H1 (cell line): ENCODE data around the gene ZNF536. TPM values are rescaled to one million over a fixed set of nuclear protein-coding genes. Genes with fewer than 3 reads are reported as not detected.

ENCODE experiments used
- CTCF ChIA-PET: fragments of 300-600 bp; sonication (Branson Sonifier 250); formaldehyde crosslinking; loops from one replicate; lab custom pipeline; 2021; ENCODE audit not compliant: partially characterized antibody; lab: Charles Lee
- POLR2A ChIA-PET: fragments of 300-600 bp; sonication (Branson Sonifier 250); formaldehyde crosslinking; loops from one replicate; lab custom pipeline; 2021; ENCODE audit warnings: inconsistent platforms; ENCODE audit not compliant: partially characterized antibody; lab: Charles Lee
- DNase-seq, 2 experiments: peaks; one replicate each; pipeline versions ENCODE4 v3.0.0 to v3.0.0-alpha.2; 2010 to 2022; ENCODE audit warnings: low spot score in 2 of 2, low read depth in 1 of 2, mixed read lengths in 1 of 2
- FAIRE-seq: peaks from 2 replicates; lab custom pipeline; 2011; peaks lifted over from hg19 to GRCh38; lab: Jason Lieb, UNC
- H2AFZ ChIP-seq: 2 replicates; pipeline ENCODE4 v1.8.1; 2012; ENCODE audit warnings: low read length, inconsistent platforms
- H2AK5ac ChIP-seq: 2 replicates; pipeline ENCODE4 v1.6.1; 2013; ENCODE audit warnings: low read depth, low read length
- H2BK120ac ChIP-seq: replicated peaks from 2 replicates; pipeline ENCODE3; 2013; ENCODE audit warnings: low read depth, low read length, inconsistent platforms
- H2BK12ac ChIP-seq: 2 replicates; pipeline ENCODE4 v1.6.1; 2013; ENCODE audit warnings: low read depth, low read length
- H2BK15ac ChIP-seq: 2 replicates; pipeline ENCODE4 v1.6.1; 2013; ENCODE audit warnings: low read length
- H2BK20ac ChIP-seq: 2 replicates; pipeline ENCODE4 v1.6.1; 2013; ENCODE audit warnings: low read length
- H2BK5ac ChIP-seq: 2 replicates; pipeline ENCODE4 v1.6.1; 2013; ENCODE audit warnings: low read depth, low read length
- H3K14ac ChIP-seq: 2 replicates; pipeline ENCODE4 v1.6.1; 2013; ENCODE audit warnings: inconsistent platforms; ENCODE audit not compliant: insufficient read length
- H3K18ac ChIP-seq: 2 replicates; pipeline ENCODE4 v1.6.1; 2013; ENCODE audit warnings: low read length; ENCODE audit errors: extremely low read depth
- H3K23ac ChIP-seq: 2 replicates; pipeline ENCODE4 v1.6.1; 2013; ENCODE audit warnings: inconsistent platforms; ENCODE audit not compliant: insufficient read length
- H3K23me2 ChIP-seq: 2 replicates; pipeline ENCODE4 v1.6.1; 2013; ENCODE audit warnings: low read depth, low read length
- H3K27ac ChIP-seq: 2 replicates; pipeline ENCODE4 v1.6.1; 2011; ENCODE audit warnings: low read depth, low read length, inconsistent platforms
- H3K27me3 ChIP-seq, 4 experiments: replicated peaks in 1 of 4; 1 replicate in 1 of 4; 2 replicates in 3 of 4; pipeline versions ENCODE4 v1.6.1 to v1.8.1; 2011 to 2013; ENCODE audit warnings: low read length in 3 of 4, mild to moderate bottlenecking in 3 of 4, inconsistent platforms in 2 of 4, mixed read lengths in 2 of 4, moderate library complexity in 1 of 4; ENCODE audit not compliant: control insufficient read depth in 3 of 4, insufficient read depth in 3 of 4; ENCODE audit errors: extremely low read depth in 1 of 4
- H3K36me3 ChIP-seq, 4 experiments: 2 replicates each; pipeline versions ENCODE4 v1.6.1 to v1.8.1; 2011 to 2013; ENCODE audit warnings: mild to moderate bottlenecking in 4 of 4, low read length in 3 of 4, moderate library complexity in 2 of 4, control low read depth in 1 of 4, inconsistent platforms in 1 of 4; ENCODE audit not compliant: insufficient read depth in 4 of 4, control insufficient read depth in 2 of 4
- H3K4ac ChIP-seq: replicated peaks from 2 replicates; pipeline ENCODE3; 2013; ENCODE audit warnings: low read length, low read depth, mixed read lengths, inconsistent platforms; ENCODE audit not compliant: insufficient read length
- H3K4me1 ChIP-seq, 4 experiments: replicated peaks in 1 of 4; 1 replicate in 1 of 4; 2 replicates in 3 of 4; pipeline versions ENCODE4 v1.6.1 to v1.8.1; 2011 to 2013; ENCODE audit warnings: low read length in 3 of 4, inconsistent platforms in 2 of 4, mixed read lengths in 1 of 4; ENCODE audit not compliant: insufficient read depth in 4 of 4, control insufficient read depth in 3 of 4
- H3K4me2 ChIP-seq, 2 experiments: 2 replicates each; pipeline versions ENCODE4 v1.6.1 to v1.8.1; 2011 to 2013; ENCODE audit warnings: low read depth in 2 of 2, low read length in 2 of 2, control low read depth in 1 of 2, inconsistent platforms in 1 of 2, mild to moderate bottlenecking in 1 of 2; ENCODE audit not compliant: insufficient read depth in 1 of 2
- H3K4me3 ChIP-seq, 4 experiments: fragments of 200-600, 300-600 bp in 1 of 4; sonication (generic), shearing (Covaris generic), sonication (Bioruptor Twin) in 1 of 4; 2 replicates each; pipeline versions ENCODE4 v1.5.1 to v1.8.1; 2011 to 2016; ENCODE audit warnings: low read length in 4 of 4, low read depth in 3 of 4, control low read depth in 2 of 4, inconsistent platforms in 2 of 4, mild to moderate bottlenecking in 2 of 4, mixed read lengths in 1 of 4, moderate library complexity in 1 of 4; ENCODE audit not compliant: insufficient read depth in 2 of 4; ENCODE audit errors: extremely low read depth in 1 of 4
- H3K56ac ChIP-seq: replicated peaks from 2 replicates; pipeline ENCODE3; 2013; ENCODE audit warnings: low read depth, mild to moderate bottlenecking, mixed read lengths, low read length, inconsistent platforms; ENCODE audit not compliant: insufficient read length
- H3K79me1 ChIP-seq: 2 replicates; pipeline ENCODE4 v1.6.1; 2013; ENCODE audit warnings: low read depth, low read length, control low read depth
- H3K79me2 ChIP-seq, 2 experiments: 2 replicates each; pipeline versions ENCODE4 v1.6.1 to v1.8.1; 2012 to 2013; ENCODE audit warnings: low read length in 2 of 2, mild to moderate bottlenecking in 2 of 2, inconsistent platforms in 1 of 2; ENCODE audit not compliant: insufficient read depth in 2 of 2, control insufficient read depth in 1 of 2
- H3K9ac ChIP-seq, 4 experiments: replicated peaks in 1 of 4; 1 replicate in 1 of 4; 2 replicates in 3 of 4; pipeline versions ENCODE4 v1.6.1 to v1.8.1; 2011 to 2013; ENCODE audit warnings: low read depth in 3 of 4, low read length in 3 of 4, control low read depth in 2 of 4, mild to moderate bottlenecking in 2 of 4, moderate library complexity in 2 of 4, inconsistent platforms in 1 of 4; ENCODE audit errors: extremely low read depth in 1 of 4
- H3K9me3 ChIP-seq, 2 experiments: 2 replicates each; pipeline versions ENCODE4 v1.6.1 to v1.8.1; 2012 to 2013; ENCODE audit warnings: mild to moderate bottlenecking in 2 of 2, moderate library complexity in 2 of 2, control low read depth in 1 of 2, inconsistent platforms in 1 of 2, low read depth in 1 of 2, low read length in 1 of 2, mixed read lengths in 1 of 2; ENCODE audit not compliant: insufficient read depth in 2 of 2
- H4K20me1 ChIP-seq, 2 experiments: replicated peaks in 1 of 2; 2 replicates each; pipeline versions ENCODE3 to v1.8.1; 2011 to 2013; ENCODE audit warnings: inconsistent platforms in 2 of 2, low read length in 2 of 2, mild to moderate bottlenecking in 1 of 2; ENCODE audit not compliant: insufficient read depth in 2 of 2, control insufficient read depth in 1 of 2
- H4K5ac ChIP-seq: 2 replicates; pipeline ENCODE4 v1.6.1; 2013; ENCODE audit warnings: low read length, low read depth, mixed read lengths, inconsistent platforms; ENCODE audit not compliant: insufficient read length
- H4K8ac ChIP-seq: 2 replicates; pipeline ENCODE4 v1.8.0; 2013; ENCODE audit warnings: mild to moderate bottlenecking, moderate library complexity, low read length, inconsistent platforms; ENCODE audit not compliant: insufficient read depth; ENCODE audit errors: extremely low read depth
- H4K91ac ChIP-seq: replicated peaks from 2 replicates; pipeline ENCODE3; 2013; ENCODE audit warnings: low read length, mixed read lengths, inconsistent platforms; ENCODE audit not compliant: insufficient read length
- ASH2L ChIP-seq: fragments of 200-600, 300-600 bp; sonication (generic); IDR thresholded peaks from one replicate; pipeline ENCODE4 v1.7.1; 2017; ENCODE audit warnings: low read length
- BCL11A ChIP-seq, 2 experiments: IDR thresholded peaks; one replicate each; pipeline ENCODE4 v1.6.1; 2011; ENCODE audit warnings: low read depth in 2 of 2, low read length in 2 of 2, mild to moderate bottlenecking in 2 of 2
- CBX5 ChIP-seq: fragments of 300-800, 300-1000 bp; sonication (generic); IDR thresholded peaks from 2 replicates; pipeline ENCODE4 v1.7.1; 2016; ENCODE audit warnings: antibody characterized with exemption, low read length, low read depth
- SP2 ChIP-seq: IDR thresholded peaks from 2 replicates; pipeline ENCODE4 v1.6.1; 2012; ENCODE audit warnings: mild to moderate bottlenecking, low read length, inconsistent platforms
- TAF1 ChIP-seq: IDR thresholded peaks from 2 replicates; pipeline ENCODE4 v1.6.1; 2011; ENCODE audit warnings: mild to moderate bottlenecking, low read depth, low read length
- WGBS, 2 experiments: shearing (Covaris generic) in 1 of 2; methylation state at CpG; one replicate each; pipeline versions ENCODE4 v1.1.6 to v1.1.7; 2013 to 2015; ENCODE audit warnings: low lambda C conversion rate in 2 of 2, mixed read lengths in 2 of 2, inconsistent platforms in 1 of 2, low coverage in 1 of 2, missing lambda C conversion rate in 1 of 2; ENCODE audit not compliant: insufficient replicate concordance in 2 of 2, insufficient coverage in 1 of 2, insufficient read length in 1 of 2; ENCODE audit errors: extremely low coverage in 1 of 2, missing lambda C conversion rate in 1 of 2; 5-methylcytosine and 5-hydroxymethylcytosine counted together
- polyA plus RNA-seq, 7 experiments: library from polyadenylated mRNA; depleted of rRNA in 3 of 7; stranded (reverse) in 5 of 7; unstranded in 2 of 7; fragments of >200 nt in 5 of 7; fragments of 200-250 nt in 2 of 7; gene quantifications; 1 replicate in 5 of 7; 2 replicates in 1 of 7; 4 replicates in 1 of 7; pipeline versions ENCODE4 v1.2.1 to v1.2.3, GENCODE V29; 2011 to 2013; ENCODE audit warnings: missing spikeins in 2 of 7, mixed read lengths in 2 of 7
- total RNA-seq: library from RNA; stranded (reverse); fragmentation: NEBNext Ultra II Directional; extraction: Animal tissue kit (Norgen Biotek cat#: 25700); gene quantifications from 2 replicates; pipeline ENCODE4 v1.2.1, GENCODE V29; 2021

The ZNF536 gene
- total and polyA plus RNA-seq, 2 of the 8 experiments (the other 6 are each of a cell fraction or from before 2014, with no cell fraction given) = 0.09 to 0.11 TPM

GRCh38 chr19:30403203-30403985 is 31.2 kb downstream of the ZNF536 start:
- H2BK15ac ChIP-seq = no peak overlapping the region
- peak in 1 of 2 experiments; percentile 24 for DNase-seq
- no peak overlapping the region for H4K91ac ChIP-seq
- H2AK5ac ChIP-seq = peak overlapping the region; percentile 6; the same call in 1 of the 2 replicates
- no peak for FAIRE-seq
- no peaks in the 10 kb centered on the region for H3K27me3 ChIP-seq
- no peak overlapping the region for H2AFZ ChIP-seq
- H3K56ac ChIP-seq = no peak overlapping the region
- H2BK5ac ChIP-seq = no peak overlapping the region
- H3K79me2 ChIP-seq = no peaks in the 10 kb centered on the region
- H3K27ac ChIP-seq = no peak overlapping the region
- no peak overlapping the region for H2BK12ac ChIP-seq
- CTCF ChIA-PET = interaction anchor here (1.8 kb wide), 1 partner anchor 12 kb away, joined by 4 read pairs; no protein-coding TSS in a partner anchor
- H3K4ac ChIP-seq = no peak overlapping the region
- H2BK20ac ChIP-seq = no peak overlapping the region
- H3K79me1 ChIP-seq = no peaks in the 10 kb centered on the region; the same call in 1 of the 2 replicates
- H2BK120ac ChIP-seq = no peak overlapping the region
- H3K23ac ChIP-seq = no peak overlapping the region
- H3K4me3 ChIP-seq = no peak overlapping the region
- H3K23me2 ChIP-seq = no peaks in the 10 kb centered on the region; the same call in 1 of the 2 replicates
- POLR2A ChIA-PET = interaction anchor here (1.2 kb wide), 1 partner anchor 9 kb away, joined by 3 read pairs; no protein-coding TSS in a partner anchor
- no peak overlapping the region for H3K14ac ChIP-seq
- no peaks in the 10 kb centered on the region for H3K36me3 ChIP-seq
- H3K4me1 ChIP-seq = peaks cover 0 to 7% (median 2%) of the 10 kb centered on the region in 4 experiments; a peak in 4 of 7 replicates
- no peak overlapping the region for H4K8ac ChIP-seq
- H3K9me3 ChIP-seq = no peaks in the 10 kb centered on the region
- no peak overlapping the region for H3K4me2 ChIP-seq
- H3K9ac ChIP-seq = no peak overlapping the region
- 87% methylated on average over 12 of the region's 12 CpGs; no CpG with 5 or more reads in 1 of the 2 experiments for WGBS, 2 experiments
- 0 out of 2 replicates have a peak overlapping the region, but pooled peaks have one; percentile 29 for H3K18ac ChIP-seq
- TF ChIP-seq BCL11A (IDR thresholded peaks at IDR 0.05; ENCODE audit: low read depth in 2 of 2, low read length in 2 of 2) (no peak), CBX5 (no peak), ASH2L (no peak), TAF1 (no peak), SP2 (no peak)
- TF ChIP-seq, all 59 proteins: peak for 0
- H4K20me1 ChIP-seq = no peaks in the 10 kb centered on the region
- H4K5ac ChIP-seq = no peak overlapping the region
